Stimulated activated CD8-positive, alpha-beta memory T cell treated with anti-CD3 and anti-CD28 coated beads, Interleukin-4, amount 100 ng/mL, for 48 hours (primary cell): ENCODE measurements around the gene C2orf66.

ENCODE experiments used
- DNase-seq: peaks from one replicate; pipeline ENCODE4 v3.0.0-alpha.2; 2020

C2orf66 gene

DNA sequence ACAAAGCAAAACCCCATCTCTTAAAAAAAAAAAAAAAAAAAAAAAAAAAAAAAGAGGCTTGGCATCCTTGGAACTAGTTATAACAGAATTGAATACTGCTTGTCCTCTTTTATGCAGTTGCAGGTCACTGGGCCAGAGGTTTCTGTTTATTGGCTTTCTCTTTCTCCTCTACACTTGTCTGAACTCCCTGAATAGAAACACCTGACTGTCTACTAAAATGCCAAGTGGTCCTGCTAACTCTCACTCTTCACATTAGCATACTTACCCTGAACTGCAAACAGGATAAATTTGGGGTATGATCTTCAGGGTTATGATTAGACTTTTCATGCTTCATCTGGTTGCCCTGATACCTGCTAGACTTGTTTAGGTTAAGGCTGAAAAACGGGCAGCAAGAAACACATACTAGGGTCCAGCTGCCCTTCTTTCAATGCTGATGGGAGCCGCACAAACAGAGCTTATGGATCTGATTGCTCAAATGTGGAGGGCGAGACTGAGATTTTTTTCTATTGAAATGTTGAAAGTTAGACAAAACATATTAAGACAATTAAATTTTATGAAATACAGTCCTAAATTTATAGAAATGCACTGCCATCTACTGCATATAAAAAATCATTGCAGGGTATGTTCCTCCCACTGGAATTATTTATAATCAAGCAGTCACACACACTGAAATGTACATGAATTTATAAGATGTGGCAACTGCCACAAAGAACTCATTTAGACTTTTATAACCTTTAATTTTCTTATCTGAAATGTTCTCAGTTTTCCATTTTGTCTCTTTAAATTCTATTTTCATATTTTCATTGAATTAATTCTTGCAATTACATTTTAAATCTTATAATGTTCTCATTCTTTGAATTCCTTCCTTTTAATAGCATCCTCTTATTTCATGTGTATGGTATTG lies 50.4 kb downstream of the C2orf66 start:
- DNase-seq, result no peak
